K562 (cell line): ENCODE data around the gene LRFN4. TPM values are rescaled to one million over a fixed set of nuclear protein-coding genes. Genes with fewer than 3 reads are reported as not detected.

Experiments used
- ARID1B ChIP-seq: fragments of 450-650 bp; IDR thresholded peaks from 2 replicates; pipeline ENCODE4 v1.6.1; 2016; ENCODE audit warnings: antibody characterized with exemption, mild to moderate bottlenecking, inconsistent platforms
- ARID2 ChIP-seq: fragments of 450-650 bp; IDR thresholded peaks from 2 replicates; pipeline ENCODE4 v1.6.1; 2017; ENCODE audit warnings: antibody characterized with exemption, mild to moderate bottlenecking
- BRD4 ChIP-seq: fragments of 200-600 bp; sonication (generic); IDR thresholded peaks from 2 replicates; pipeline ENCODE4 v1.6.1; 2017; ENCODE audit warnings: inconsistent platforms
- DNMT1 ChIP-seq: fragments of 450-650 bp; IDR thresholded peaks from 2 replicates; pipeline ENCODE4 v1.6.1; 2016; ENCODE audit warnings: antibody characterized with exemption, mild to moderate bottlenecking
- ELF1 ChIP-seq: fragments of 200-800 bp; sonication (Bioruptor generic); IDR thresholded peaks from 2 replicates; pipeline ENCODE4 v1.6.1; 2016; ENCODE audit warnings: missing genetic modification characterization, missing compliant biosample characterization
- EP300 ChIP-seq: IDR thresholded peaks from 2 replicates; pipeline ENCODE4 v1.6.1; 2012; ENCODE audit warnings: low read length, improper control_type of control experiment
- GATA2 ChIP-seq: sonication (generic); formaldehyde crosslinking; IDR thresholded peaks from 2 replicates; pipeline ENCODE4 v1.4.0; 2020; ENCODE audit warnings: mild to moderate bottlenecking, missing genetic modification reagents
- GATAD2B ChIP-seq: fragments of 450-650 bp; IDR thresholded peaks from 2 replicates; pipeline ENCODE4 v1.6.1; 2017; ENCODE audit warnings: mild to moderate bottlenecking, borderline replicate concordance
- KDM2B ChIP-seq: fragments of 250-450 bp; sonication (Bioruptor Pico); IDR thresholded peaks from 2 replicates; pipeline ENCODE4 v1.8.0; 2021; ENCODE audit warnings: mild to moderate bottlenecking, moderate library complexity
- KDM4B ChIP-seq, 2 experiments: fragments of 450-650 bp in 1 of 2; sonication (generic) in 1 of 2; IDR thresholded peaks; 2 replicates each; pipeline ENCODE4 v1.6.1; 2016 to 2017; ENCODE audit warnings: borderline replicate concordance in 2 of 2, antibody characterized with exemption in 1 of 2, low read depth in 1 of 2, mild to moderate bottlenecking in 1 of 2
- POLR3A ChIP-seq: IDR thresholded peaks from 2 replicates; pipeline ENCODE4 v1.6.1; 2011; ENCODE audit warnings: borderline replicate concordance, mild to moderate bottlenecking, moderate library complexity; ENCODE audit not compliant: insufficient read length, insufficient read depth; ENCODE audit errors: extremely low read depth
- THRAP3 ChIP-seq: fragments of 450-650 bp; IDR thresholded peaks from 2 replicates; pipeline ENCODE4 v1.6.1; 2016; ENCODE audit warnings: mild to moderate bottlenecking, inconsistent platforms, borderline replicate concordance
- UBTF ChIP-seq, 2 experiments: IDR thresholded peaks; 2 replicates each; pipeline ENCODE4 v1.6.1; 2012; ENCODE audit warnings: improper control_type of control experiment in 2 of 2, low read depth in 2 of 2, low read length in 2 of 2, borderline replicate concordance in 1 of 2
- ZKSCAN1 ChIP-seq: fragments of 150-350 bp; IDR thresholded peaks from 2 replicates; pipeline ENCODE4 v1.6.1; 2016; ENCODE audit warnings: low read depth, low read length
- ZNF449 ChIP-seq: fragments of 250-450 bp; sonication (Bioruptor Pico); IDR thresholded peaks from 2 replicates; pipeline ENCODE4 v1.8.0; 2022; ENCODE audit warnings: moderate library complexity, mild to moderate bottlenecking, inconsistent platforms
- ZNF644 ChIP-seq: fragments of 200-800 bp; sonication (Bioruptor generic); IDR thresholded peaks from 2 replicates; pipeline ENCODE4 v1.6.1; 2016; ENCODE audit warnings: low read depth, missing genetic modification characterization, missing compliant biosample characterization
- polyA plus RNA-seq, 8 experiments: library from polyadenylated mRNA; depleted of rRNA in 4 of 8; stranded (reverse) in 5 of 8; unstranded in 3 of 8; fragments of >200 nt; fragmentation: Nextera tagmentation in 2 of 8; fragmentation: Illumina TruSeq in 1 of 8; extraction: Ambion mirVana in 2 of 8; extraction: Trizol in 1 of 8; gene quantifications; 2 replicates each; pipeline versions ENCODE4 v1.2.1 to v1.2.3, GENCODE V29; 2011 to 2014; ENCODE audit warnings: inconsistent platforms in 1 of 8, missing spikeins in 1 of 8
- total RNA-seq, 7 experiments: library from RNA; depleted of rRNA in 6 of 7; stranded (reverse); fragments of >200 nt in 6 of 7; fragmentation: Illumina TruSeq in 2 of 7; extraction: Trizol in 2 of 7; gene quantifications; 2 replicates each; pipeline versions ENCODE4 v1.2.1 to v1.2.3, GENCODE V29; 2011 to 2021; ENCODE audit warnings: low replicate concordance in 1 of 7
- TF ChIP-seq, protein P1 (sequence below): fragments of 200-400 bp; formaldehyde crosslinking; IDR thresholded peaks from 2 replicates; pipeline ENCODE4 v1.6.1; 2017; ENCODE audit warnings: mild to moderate bottlenecking, low read depth, low read length, moderate library complexity
- TF ChIP-seq, protein P2 (sequence below): fragments of 450-650 bp; IDR thresholded peaks from 2 replicates; pipeline ENCODE4 v1.6.1; 2016; ENCODE audit warnings: borderline replicate concordance

Gene LRFN4
- total and polyA plus RNA-seq, 9 of the 15 experiments (the other 6 are each of a cell fraction or from before 2014, with no cell fraction given) = 0.10 to 60.1 (median 6.7) TPM

- TF ChIP-seq UBTF (IDR thresholded peaks at IDR 0.05; ENCODE audit: borderline replicate concordance in 1 of 2, low read depth in 2 of 2, low read length in 2 of 2) (no peak), ZNF644 (tag) (0 out of 2 replicates have a peak, but pooled peaks have one; percentile 51), KDM2B (CRISPR knock-in tag) (0 out of 2 replicates have a peak, but pooled peaks have one; percentile 56), POLR3A (no peak), GATA2 (CRISPR knock-in tag) (no peak), ARID2 (no peak), ZKSCAN1 (no peak), DNMT1 (no peak), ELF1 (tag) (no peak), KDM4B (IDR thresholded peaks at IDR 0.05; ENCODE audit: borderline replicate concordance in 2 of 2, low read depth in 1 of 2) (0 out of 4 replicates have a peak, but pooled peaks of 1 of the 2 experiments have one; percentile 28), THRAP3 (no peak), EP300 (no peak), ZNF449 (CRISPR knock-in tag) (no peak), ARID1B (no peak), GATAD2B (0 out of 2 replicates have a peak, but pooled peaks have one; percentile 56), BRD4 (no peak)
- TF ChIP-seq, protein P1, sequence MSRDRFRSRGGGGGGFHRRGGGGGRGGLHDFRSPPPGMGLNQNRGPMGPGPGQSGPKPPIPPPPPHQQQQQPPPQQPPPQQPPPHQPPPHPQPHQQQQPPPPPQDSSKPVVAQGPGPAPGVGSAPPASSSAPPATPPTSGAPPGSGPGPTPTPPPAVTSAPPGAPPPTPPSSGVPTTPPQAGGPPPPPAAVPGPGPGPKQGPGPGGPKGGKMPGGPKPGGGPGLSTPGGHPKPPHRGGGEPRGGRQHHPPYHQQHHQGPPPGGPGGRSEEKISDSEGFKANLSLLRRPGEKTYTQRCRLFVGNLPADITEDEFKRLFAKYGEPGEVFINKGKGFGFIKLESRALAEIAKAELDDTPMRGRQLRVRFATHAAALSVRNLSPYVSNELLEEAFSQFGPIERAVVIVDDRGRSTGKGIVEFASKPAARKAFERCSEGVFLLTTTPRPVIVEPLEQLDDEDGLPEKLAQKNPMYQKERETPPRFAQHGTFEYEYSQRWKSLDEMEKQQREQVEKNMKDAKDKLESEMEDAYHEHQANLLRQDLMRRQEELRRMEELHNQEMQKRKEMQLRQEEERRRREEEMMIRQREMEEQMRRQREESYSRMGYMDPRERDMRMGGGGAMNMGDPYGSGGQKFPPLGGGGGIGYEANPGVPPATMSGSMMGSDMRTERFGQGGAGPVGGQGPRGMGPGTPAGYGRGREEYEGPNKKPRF = no peak
- TF ChIP-seq, protein P2, sequence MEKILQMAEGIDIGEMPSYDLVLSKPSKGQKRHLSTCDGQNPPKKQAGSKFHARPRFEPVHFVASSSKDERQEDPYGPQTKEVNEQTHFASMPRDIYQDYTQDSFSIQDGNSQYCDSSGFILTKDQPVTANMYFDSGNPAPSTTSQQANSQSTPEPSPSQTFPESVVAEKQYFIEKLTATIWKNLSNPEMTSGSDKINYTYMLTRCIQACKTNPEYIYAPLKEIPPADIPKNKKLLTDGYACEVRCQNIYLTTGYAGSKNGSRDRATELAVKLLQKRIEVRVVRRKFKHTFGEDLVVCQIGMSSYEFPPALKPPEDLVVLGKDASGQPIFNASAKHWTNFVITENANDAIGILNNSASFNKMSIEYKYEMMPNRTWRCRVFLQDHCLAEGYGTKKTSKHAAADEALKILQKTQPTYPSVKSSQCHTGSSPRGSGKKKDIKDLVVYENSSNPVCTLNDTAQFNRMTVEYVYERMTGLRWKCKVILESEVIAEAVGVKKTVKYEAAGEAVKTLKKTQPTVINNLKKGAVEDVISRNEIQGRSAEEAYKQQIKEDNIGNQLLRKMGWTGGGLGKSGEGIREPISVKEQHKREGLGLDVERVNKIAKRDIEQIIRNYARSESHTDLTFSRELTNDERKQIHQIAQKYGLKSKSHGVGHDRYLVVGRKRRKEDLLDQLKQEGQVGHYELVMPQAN = peak; percentile 65; the same call in 1 of the 2 replicates
Observed at GRCh38 chr11:66856496-66857233, at the start of gene LRFN4 (continued).
